ENCODE data around the gene SRGAP1. TPM values are rescaled to one million over a fixed set of nuclear protein-coding genes. Genes with fewer than 3 reads are reported as not detected.

Gene SRGAP1
- total and polyA plus RNA-seq, 9 donors = 4.7 to 10.5 (median 5.7) TPM

DNA sequence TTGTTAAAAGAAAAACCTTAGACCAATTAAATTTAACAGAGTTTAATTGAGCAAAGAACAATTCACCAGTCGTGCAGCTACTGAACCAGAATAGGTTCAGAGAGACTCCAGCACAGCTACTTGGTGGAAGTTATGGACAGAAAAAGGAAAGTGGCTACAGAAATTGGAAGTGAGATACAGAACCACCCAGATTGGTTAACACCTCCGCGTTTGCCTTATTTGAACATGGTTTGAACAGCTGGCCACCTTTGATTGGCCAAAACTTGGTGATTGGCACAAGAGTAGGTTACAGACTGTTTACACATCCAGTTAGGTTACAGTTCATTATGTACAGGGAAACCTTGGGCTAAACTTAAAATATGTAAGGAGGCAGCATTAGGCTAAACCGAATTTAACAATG, 54.9 kb downstream of the SRGAP1 start:
- no peak for DNase-seq
- H3K9me3 ChIP-seq (replicated peaks; ENCODE audit: control insufficient read depth, low read depth, low read length) = no peaks in the 10 kb centered on the region
- WGBS (ENCODE audit: insufficient coverage) = 75% methylated on average over 2 of the region's 4 CpGs
- H3K27me3 ChIP-seq (ENCODE audit: control insufficient read depth, insufficient read depth, low read length) = no peaks in the 10 kb centered on the region
- no peaks in the 10 kb centered on the region for H3K36me3 ChIP-seq (ENCODE audit: control insufficient read depth, insufficient read depth, low read length)
- H3K4me3 ChIP-seq (ENCODE audit: low read length) = no peak overlapping the region
- H3K4me1 ChIP-seq (ENCODE audit: control insufficient read depth, insufficient read depth, low read length) = no peaks in the 10 kb centered on the region
- H3K27ac ChIP-seq (ENCODE audit: low read length) = no peak overlapping the region

DNA sequence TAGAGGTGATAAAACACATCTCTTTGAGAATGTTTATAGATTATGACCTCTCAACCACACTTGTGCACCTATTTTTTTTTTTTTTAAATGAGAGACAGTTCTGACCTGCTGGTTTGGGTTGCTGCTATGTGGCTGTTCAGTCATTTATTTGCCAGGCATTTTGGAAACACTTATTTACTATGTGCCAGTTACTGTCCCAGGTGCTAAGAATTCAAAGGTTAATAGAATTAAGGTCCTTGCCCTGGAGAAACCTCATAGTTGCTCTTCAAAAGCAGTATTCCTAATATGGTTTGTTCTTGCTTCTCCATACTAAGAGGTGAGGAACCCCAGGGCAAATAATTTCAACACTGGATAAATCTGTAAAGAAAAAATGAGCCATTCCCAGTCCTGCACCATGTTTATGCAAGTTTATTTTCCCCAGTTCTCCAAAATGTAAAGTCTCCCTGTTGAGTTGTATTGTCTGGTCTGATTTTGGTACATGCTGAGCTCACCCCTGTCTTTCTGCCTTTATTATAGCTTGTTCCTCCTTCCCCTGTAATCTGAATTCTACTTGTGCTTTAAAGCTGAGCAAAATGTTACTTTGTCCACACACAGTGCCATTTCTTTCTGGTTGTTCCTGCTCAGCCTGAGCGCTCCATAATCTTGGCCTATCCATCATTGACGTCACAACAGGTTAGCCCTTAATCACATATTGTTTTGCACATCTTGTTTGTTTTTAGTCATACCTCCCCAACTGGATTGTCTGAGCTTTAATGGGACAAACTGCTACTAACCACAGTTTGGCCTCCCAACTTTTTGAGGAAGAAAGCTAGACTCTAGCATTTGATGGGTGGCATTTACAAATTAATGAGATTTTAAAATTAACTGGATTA, 56.7 kb downstream of the SRGAP1 start:
- peaks cover 5% of the 10 kb centered on the region for H3K9me3 ChIP-seq (replicated peaks; ENCODE audit: control insufficient read depth, low read depth, low read length)
- H3K4me3 ChIP-seq (ENCODE audit: low read length) = no peak overlapping the region
- no peaks in the 10 kb centered on the region for H3K36me3 ChIP-seq (ENCODE audit: control insufficient read depth, insufficient read depth, low read length)
- H3K27ac ChIP-seq (ENCODE audit: low read length) = no peak overlapping the region
- H3K4me1 ChIP-seq (ENCODE audit: control insufficient read depth, insufficient read depth, low read length) = no peaks in the 10 kb centered on the region
- DNase-seq = no peak
- WGBS (ENCODE audit: insufficient coverage) = no CpG with 5 or more reads among the region's 2 CpGs
- no peaks in the 10 kb centered on the region for H3K27me3 ChIP-seq (ENCODE audit: control insufficient read depth, insufficient read depth, low read length)

DNA sequence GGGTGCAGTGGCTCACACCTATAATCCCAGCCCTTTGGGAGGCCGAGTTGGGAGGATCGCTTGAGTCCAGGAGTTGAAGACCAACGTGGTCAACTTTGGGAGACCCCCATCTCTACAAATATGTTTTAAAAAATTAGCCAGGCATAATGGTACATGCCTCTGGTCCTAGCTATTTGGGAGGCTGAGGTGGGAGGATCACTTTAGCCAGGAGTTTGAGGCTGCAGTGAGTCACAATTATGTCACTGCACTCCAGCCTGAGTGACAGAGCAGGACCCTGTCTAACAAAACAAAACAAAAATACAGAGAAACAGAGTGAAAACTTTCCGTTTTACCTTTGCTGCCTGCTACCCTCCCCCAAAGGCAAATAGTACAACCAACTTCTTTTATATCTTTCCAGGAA, 60.2 kb downstream of the SRGAP1 start:
- 92% methylated on average over 3 of the region's 4 CpGs for WGBS (ENCODE audit: insufficient coverage)
- no peak overlapping the region for H3K4me3 ChIP-seq (ENCODE audit: low read length)
- DNase-seq = no peak
- no peak overlapping the region for H3K27ac ChIP-seq (ENCODE audit: low read length)
- no peaks in the 10 kb centered on the region for H3K27me3 ChIP-seq (ENCODE audit: control insufficient read depth, insufficient read depth, low read length)
- H3K4me1 ChIP-seq (ENCODE audit: control insufficient read depth, insufficient read depth, low read length) = no peaks in the 10 kb centered on the region
- H3K9me3 ChIP-seq (replicated peaks; ENCODE audit: control insufficient read depth, low read depth, low read length) = peaks cover 7% of the 10 kb centered on the region
- no peaks in the 10 kb centered on the region for H3K36me3 ChIP-seq (ENCODE audit: control insufficient read depth, insufficient read depth, low read length)

DNA sequence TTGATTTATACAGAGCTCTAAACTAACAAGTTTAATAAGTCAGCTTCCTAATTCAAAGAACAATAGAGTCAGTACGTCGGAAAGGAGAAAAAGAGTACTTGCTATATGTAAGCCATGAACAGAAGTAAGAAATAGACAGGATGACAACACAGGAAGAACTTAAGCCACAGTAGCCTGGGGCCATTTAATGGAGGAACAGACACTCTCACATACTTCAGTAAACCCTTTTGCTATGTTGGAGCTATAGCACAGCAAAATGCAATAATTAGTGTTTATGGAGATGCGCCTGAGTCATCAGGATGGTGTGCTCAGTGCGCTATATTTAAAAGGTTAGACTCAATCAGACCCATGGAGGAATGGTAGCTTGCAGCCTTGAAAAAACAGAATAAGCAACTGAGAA, 61.0 kb downstream of the SRGAP1 start:
- Histone ChIP-seq H3K4me1 (ENCODE audit: control insufficient read depth, insufficient read depth, low read length) (no peaks in the 10 kb centered on the region), H3K9me3 (replicated peaks; ENCODE audit: control insufficient read depth, low read depth, low read length) (peaks cover 7% of the 10 kb centered on the region), H3K4me3 (ENCODE audit: low read length) (no peak overlapping the region), H3K27ac (ENCODE audit: low read length) (no peak overlapping the region), H3K36me3 (ENCODE audit: control insufficient read depth, insufficient read depth, low read length) (no peaks in the 10 kb centered on the region), H3K27me3 (ENCODE audit: control insufficient read depth, insufficient read depth, low read length) (no peaks in the 10 kb centered on the region)
- DNase-seq = no peak
- WGBS (ENCODE audit: insufficient coverage) = 100% methylated on average over 2 of the region's 4 CpGs

DNA sequence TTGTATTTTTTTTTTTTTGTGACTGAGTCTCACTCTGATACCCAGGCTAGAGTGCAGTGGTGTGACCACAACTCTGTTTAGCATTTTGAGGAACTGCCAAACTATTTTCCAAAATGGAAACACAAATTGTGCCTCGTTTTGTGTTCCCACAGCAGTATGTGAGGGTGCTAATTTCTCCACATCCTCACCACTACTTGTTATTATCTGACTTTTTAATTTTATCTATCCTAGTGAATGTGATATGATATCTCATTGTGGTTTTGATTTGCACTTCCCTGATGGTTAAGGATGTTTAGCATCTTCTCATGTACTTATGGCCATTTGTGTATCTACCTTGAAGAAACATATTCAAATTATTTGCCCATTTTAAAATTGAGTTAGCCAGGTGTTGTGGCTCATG, 62.4 kb downstream of the SRGAP1 start:
- peaks cover 7% of the 10 kb centered on the region for H3K9me3 ChIP-seq (replicated peaks; ENCODE audit: control insufficient read depth, low read depth, low read length)
- H3K36me3 ChIP-seq (ENCODE audit: control insufficient read depth, insufficient read depth, low read length) = no peaks in the 10 kb centered on the region
- no peaks in the 10 kb centered on the region for H3K27me3 ChIP-seq (ENCODE audit: control insufficient read depth, insufficient read depth, low read length)
- no peak for DNase-seq
- H3K4me1 ChIP-seq (ENCODE audit: control insufficient read depth, insufficient read depth, low read length) = no peaks in the 10 kb centered on the region
- H3K27ac ChIP-seq (ENCODE audit: low read length) = no peak overlapping the region
- H3K4me3 ChIP-seq (ENCODE audit: low read length) = no peak overlapping the region
- no CpG with 5 or more reads among the region's 1 CpG for WGBS (ENCODE audit: insufficient coverage)

DNA sequence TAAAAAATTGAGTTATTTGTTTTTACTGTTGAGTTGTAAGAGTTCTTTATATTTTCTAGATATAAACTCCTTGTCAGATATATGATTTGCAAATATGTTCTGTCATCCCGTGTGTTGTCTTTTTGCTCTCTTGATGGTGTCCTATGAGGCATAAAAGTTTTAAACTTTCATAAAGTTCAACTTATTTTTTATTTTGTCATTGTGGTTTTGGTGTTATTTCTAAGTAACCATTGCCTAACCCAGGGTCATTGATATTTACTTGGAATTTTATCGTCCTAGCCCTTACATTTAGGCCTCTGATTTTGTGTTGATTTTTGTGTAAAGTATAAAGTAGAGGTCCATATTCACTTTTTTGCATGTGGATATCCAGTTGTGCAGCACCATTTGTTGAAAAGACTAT, 63.1 kb downstream of the SRGAP1 start:
- Histone ChIP-seq H3K4me1 (ENCODE audit: control insufficient read depth, insufficient read depth, low read length) (no peaks in the 10 kb centered on the region), H3K27me3 (ENCODE audit: control insufficient read depth, insufficient read depth, low read length) (no peaks in the 10 kb centered on the region)
- WGBS (ENCODE audit: insufficient coverage) = no CpG with 5 or more reads among the region's 2 CpGs

DNA sequence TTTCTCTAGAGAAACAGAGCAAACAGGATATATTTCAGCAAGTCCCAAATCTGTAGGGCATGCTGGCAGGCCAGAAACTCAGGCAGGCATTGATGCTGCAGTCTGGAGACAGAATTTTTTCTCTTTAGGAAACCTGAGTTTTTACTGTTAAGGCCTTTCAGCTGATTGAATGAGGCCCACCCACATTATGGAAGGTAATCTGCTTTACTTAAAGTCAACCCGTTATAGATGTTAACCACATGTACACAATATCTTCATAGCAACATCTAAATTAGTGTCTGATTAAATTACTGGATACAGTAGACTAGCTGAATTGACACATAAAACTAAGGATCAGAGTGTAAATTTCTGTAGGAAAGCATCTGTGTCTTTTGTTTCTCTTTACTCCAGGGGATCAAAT, 65.2 kb downstream of the SRGAP1 start:
- Histone ChIP-seq H3K27me3 (ENCODE audit: control insufficient read depth, insufficient read depth, low read length) (no peaks in the 10 kb centered on the region), H3K4me1 (ENCODE audit: control insufficient read depth, insufficient read depth, low read length) (no peaks in the 10 kb centered on the region), H3K27ac (ENCODE audit: low read length) (no peak overlapping the region), H3K4me3 (ENCODE audit: low read length) (no peak overlapping the region), H3K36me3 (ENCODE audit: control insufficient read depth, insufficient read depth, low read length) (no peaks in the 10 kb centered on the region), H3K9me3 (replicated peaks; ENCODE audit: control insufficient read depth, low read depth, low read length) (peaks cover 7% of the 10 kb centered on the region)
- no CpG with 5 or more reads among the region's 1 CpG for WGBS (ENCODE audit: insufficient coverage)
- no peak for DNase-seq

More for the DNA sequence above, 63.1 kb downstream of the SRGAP1 start:
- DNase-seq = no peak
- H3K9me3 ChIP-seq (replicated peaks; ENCODE audit: control insufficient read depth, low read depth, low read length) = peaks cover 7% of the 10 kb centered on the region
- H3K4me3 ChIP-seq (ENCODE audit: low read length) = no peak overlapping the region
- H3K27ac ChIP-seq (ENCODE audit: low read length) = no peak overlapping the region
- H3K36me3 ChIP-seq (ENCODE audit: control insufficient read depth, insufficient read depth, low read length) = no peaks in the 10 kb centered on the region

DNA sequence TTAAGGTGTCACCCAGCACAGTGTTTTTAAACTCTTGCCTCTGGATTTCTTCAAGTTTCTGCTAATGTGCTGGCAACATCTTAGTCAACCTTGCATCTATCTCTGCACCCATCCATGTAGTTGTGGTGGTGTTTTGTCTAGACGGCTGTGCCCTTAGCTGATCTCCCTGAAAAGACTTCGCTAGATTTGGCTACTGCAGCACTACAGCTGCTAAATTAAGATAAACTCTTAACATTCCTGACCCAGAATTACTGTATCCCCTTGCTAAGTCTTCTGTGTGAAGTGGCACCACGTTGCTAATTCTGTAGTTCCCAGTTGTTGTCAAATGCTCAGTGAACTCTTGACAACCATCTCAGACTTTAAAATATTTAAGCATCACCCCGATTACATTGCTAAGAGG, 66.8 kb downstream of the SRGAP1 start:
- Histone ChIP-seq H3K4me1 (ENCODE audit: control insufficient read depth, insufficient read depth, low read length) (peaks cover 5% of the 10 kb centered on the region), H3K4me3 (ENCODE audit: low read length) (no peak overlapping the region), H3K36me3 (ENCODE audit: control insufficient read depth, insufficient read depth, low read length) (no peaks in the 10 kb centered on the region), H3K9me3 (replicated peaks; ENCODE audit: control insufficient read depth, low read depth, low read length) (peaks cover 2% of the 10 kb centered on the region), H3K27ac (ENCODE audit: low read length) (no peak overlapping the region), H3K27me3 (ENCODE audit: control insufficient read depth, insufficient read depth, low read length) (no peaks in the 10 kb centered on the region)
- DNase-seq = no peak
- 40% methylated on average over 2 of the region's 4 CpGs for WGBS (ENCODE audit: insufficient coverage)

DNA sequence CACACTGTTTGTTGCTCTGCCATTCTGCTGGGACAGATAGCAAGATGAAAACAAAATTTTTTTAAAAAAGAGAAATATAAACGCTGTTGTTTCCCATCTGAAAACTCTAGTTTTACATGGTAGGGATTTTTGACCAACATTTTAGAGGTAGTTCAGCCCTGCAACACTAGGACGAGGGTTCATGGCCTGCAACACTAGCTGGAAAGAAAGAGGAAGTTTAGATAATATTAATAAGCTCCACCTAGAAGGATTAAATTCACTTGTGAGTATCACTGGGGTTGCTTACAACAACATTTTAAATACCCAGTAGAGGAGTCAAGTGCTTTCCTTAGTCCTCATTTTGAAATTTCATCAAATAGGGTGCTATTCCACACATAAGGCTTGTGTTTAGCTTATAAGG, 68.2 kb downstream of the SRGAP1 start:
- Histone ChIP-seq H3K4me1 (ENCODE audit: control insufficient read depth, insufficient read depth, low read length) (peaks cover 7% of the 10 kb centered on the region), H3K27me3 (ENCODE audit: control insufficient read depth, insufficient read depth, low read length) (no peaks in the 10 kb centered on the region), H3K9me3 (replicated peaks; ENCODE audit: control insufficient read depth, low read depth, low read length) (no peaks in the 10 kb centered on the region), H3K27ac (ENCODE audit: low read length) (no peak overlapping the region), H3K4me3 (ENCODE audit: low read length) (no peak overlapping the region), H3K36me3 (ENCODE audit: control insufficient read depth, insufficient read depth, low read length) (no peaks in the 10 kb centered on the region)
- no CpG with 5 or more reads among the region's 2 CpGs for WGBS (ENCODE audit: insufficient coverage)
- no peak for DNase-seq

DNA sequence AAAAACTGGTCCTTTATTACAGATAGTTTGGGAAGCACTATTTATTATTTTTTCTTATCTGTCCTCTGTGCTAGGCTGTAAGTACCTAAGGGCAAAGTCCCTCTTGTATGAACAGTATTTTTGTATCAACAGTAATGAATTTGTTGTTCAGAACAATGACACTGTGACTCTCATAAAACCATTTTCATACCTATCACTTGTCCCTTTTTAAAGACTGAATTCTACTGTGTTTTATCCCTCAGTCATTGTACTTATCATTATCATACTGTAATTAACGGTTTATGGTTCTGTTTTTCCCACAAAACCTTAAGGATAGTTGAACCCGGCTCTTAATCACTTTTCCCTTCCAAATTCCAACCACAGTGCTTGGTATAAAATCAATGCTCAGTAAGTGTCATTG, 69.4 kb downstream of the SRGAP1 start:
- no CpG with 5 or more reads among the region's 2 CpGs for WGBS (ENCODE audit: insufficient coverage)
- no peaks in the 10 kb centered on the region for H3K36me3 ChIP-seq (ENCODE audit: control insufficient read depth, insufficient read depth, low read length)
- no peak overlapping the region for H3K4me3 ChIP-seq (ENCODE audit: low read length)
- peaks cover 7% of the 10 kb centered on the region for H3K4me1 ChIP-seq (ENCODE audit: control insufficient read depth, insufficient read depth, low read length)
- DNase-seq = no peak
- no peaks in the 10 kb centered on the region for H3K27me3 ChIP-seq (ENCODE audit: control insufficient read depth, insufficient read depth, low read length)
- no peak overlapping the region for H3K27ac ChIP-seq (ENCODE audit: low read length)
- H3K9me3 ChIP-seq (replicated peaks; ENCODE audit: control insufficient read depth, low read depth, low read length) = no peaks in the 10 kb centered on the region

Measured in muscle of leg (tissue), 11 donors.